Measurements from ENCODE around the gene RGS18.

Gene RGS18

GRCh38 chr1:192147696-192148095 lies 10.6 kb upstream of the RGS18 start:
- Histone ChIP-seq H3K27me3 (ENCODE audit: insufficient read depth, insufficient read length) (no peaks in the 10 kb centered on the region), H3K9ac (ENCODE audit: insufficient read length, low read depth) (no peak overlapping the region), H3K9me3 (ENCODE audit: insufficient read depth, low read length) (no peaks in the 10 kb centered on the region), H3K36me3 (ENCODE audit: insufficient read depth, insufficient read length, low read length) (no peaks in the 10 kb centered on the region), H3K4me3 (ENCODE audit: insufficient read length, low read depth) (no peak overlapping the region), H3K4me1 (ENCODE audit: insufficient read depth, insufficient read length) (no peaks in the 10 kb centered on the region)
- TF ChIP-seq SUZ12 (IDR thresholded peaks at IDR 0.05; ENCODE audit: extremely low read depth, insufficient read depth, insufficient read length) (no peak), ZNF274 (IDR thresholded peaks at IDR 0.05; ENCODE audit: low read depth, low read length) (no peak), YY1 (IDR thresholded peaks at IDR 0.05; ENCODE audit: insufficient read depth, insufficient read length) (no peak)
- DNase-seq (ENCODE audit: low read depth, low spot score), result no peak

- no peak overlapping the region for H3K9ac ChIP-seq (ENCODE audit: insufficient read length, low read depth)
- H3K4me3 ChIP-seq (ENCODE audit: insufficient read length, low read depth), result no peak overlapping the region
- H3K36me3 ChIP-seq (ENCODE audit: insufficient read depth, insufficient read length, low read length), result no peaks in the 10 kb centered on the region
- no peaks in the 10 kb centered on the region for H3K9me3 ChIP-seq (ENCODE audit: insufficient read depth, low read length)
- no peaks in the 10 kb centered on the region for H3K27me3 ChIP-seq (ENCODE audit: insufficient read depth, insufficient read length)
- H3K4me1 ChIP-seq (ENCODE audit: insufficient read depth, insufficient read length), result no peaks in the 10 kb centered on the region
- no peak for TF ChIP-seq SUZ12 (IDR thresholded peaks at IDR 0.05; ENCODE audit: extremely low read depth, insufficient read depth, insufficient read length)
- no peak for TF ChIP-seq YY1 (IDR thresholded peaks at IDR 0.05; ENCODE audit: insufficient read depth, insufficient read length)
- TF ChIP-seq ZNF274 (IDR thresholded peaks at IDR 0.05; ENCODE audit: low read depth, low read length), result no peak
- no peak for DNase-seq (ENCODE audit: low read depth, low spot score)
These were observed 7.1 kb upstream of the RGS18 start for GRCh38 chr1:192151176-192151575.

GRCh38 chr1:192153276-192153675 lies 5.0 kb upstream of the RGS18 start:
- TF ChIP-seq YY1 (IDR thresholded peaks at IDR 0.05; ENCODE audit: insufficient read depth, insufficient read length), result no peak
- no peak for TF ChIP-seq SUZ12 (IDR thresholded peaks at IDR 0.05; ENCODE audit: extremely low read depth, insufficient read depth, insufficient read length)
- no peak for TF ChIP-seq ZNF274 (IDR thresholded peaks at IDR 0.05; ENCODE audit: low read depth, low read length)
- H3K27me3 ChIP-seq (ENCODE audit: insufficient read depth, insufficient read length), result no peaks in the 10 kb centered on the region
- DNase-seq (ENCODE audit: low read depth, low spot score), result no peak

GRCh38 chr1:192157067-192157466 lies 1.2 kb upstream of the RGS18 start:
- TF ChIP-seq YY1 (IDR thresholded peaks at IDR 0.05; ENCODE audit: insufficient read depth, insufficient read length), result no peak
- no peak for TF ChIP-seq SUZ12 (IDR thresholded peaks at IDR 0.05; ENCODE audit: extremely low read depth, insufficient read depth, insufficient read length)
- TF ChIP-seq ZNF274 (IDR thresholded peaks at IDR 0.05; ENCODE audit: low read depth, low read length), result no peak
- no peak overlapping the region for H3K9ac ChIP-seq (ENCODE audit: insufficient read length, low read depth)
- no peaks in the 10 kb centered on the region for H3K9me3 ChIP-seq (ENCODE audit: insufficient read depth, low read length)
- DNase-seq (ENCODE audit: low read depth, low spot score), result no peak
- H3K27me3 ChIP-seq (ENCODE audit: insufficient read depth, insufficient read length), result no peaks in the 10 kb centered on the region
- H3K4me1 ChIP-seq (ENCODE audit: insufficient read depth, insufficient read length), result no peaks in the 10 kb centered on the region
- H3K36me3 ChIP-seq (ENCODE audit: insufficient read depth, insufficient read length, low read length), result no peaks in the 10 kb centered on the region
- no peak overlapping the region for H3K4me3 ChIP-seq (ENCODE audit: insufficient read length, low read depth)

More at GRCh38 chr1:192153276-192153675, 5.0 kb upstream of the RGS18 start:
- Histone ChIP-seq H3K4me1 (ENCODE audit: insufficient read depth, insufficient read length) (no peaks in the 10 kb centered on the region), H3K36me3 (ENCODE audit: insufficient read depth, insufficient read length, low read length) (no peaks in the 10 kb centered on the region), H3K9ac (ENCODE audit: insufficient read length, low read depth) (no peak overlapping the region), H3K9me3 (ENCODE audit: insufficient read depth, low read length) (no peaks in the 10 kb centered on the region), H3K4me3 (ENCODE audit: insufficient read length, low read depth) (no peak overlapping the region)

- no peak for TF ChIP-seq SUZ12 (IDR thresholded peaks at IDR 0.05; ENCODE audit: extremely low read depth, insufficient read depth, insufficient read length)
- TF ChIP-seq ZNF274 (IDR thresholded peaks at IDR 0.05; ENCODE audit: low read depth, low read length), result no peak
- TF ChIP-seq YY1 (IDR thresholded peaks at IDR 0.05; ENCODE audit: insufficient read depth, insufficient read length), result no peak
- Histone ChIP-seq H3K4me3 (ENCODE audit: insufficient read length, low read depth) (no peak overlapping the region), H3K9ac (ENCODE audit: insufficient read length, low read depth) (no peak overlapping the region), H3K36me3 (ENCODE audit: insufficient read depth, insufficient read length, low read length) (no peaks in the 10 kb centered on the region), H3K4me1 (ENCODE audit: insufficient read depth, insufficient read length) (no peaks in the 10 kb centered on the region), H3K9me3 (ENCODE audit: insufficient read depth, low read length) (no peaks in the 10 kb centered on the region), H3K27me3 (ENCODE audit: insufficient read depth, insufficient read length) (no peaks in the 10 kb centered on the region)
- no peak for DNase-seq (ENCODE audit: low read depth, low spot score)
These were observed 752 bp downstream of the RGS18 start for GRCh38 chr1:192159014-192159413.

- Histone ChIP-seq H3K36me3 (ENCODE audit: insufficient read depth, insufficient read length, low read length) (no peaks in the 10 kb centered on the region), H3K27me3 (ENCODE audit: insufficient read depth, insufficient read length) (no peaks in the 10 kb centered on the region), H3K9me3 (ENCODE audit: insufficient read depth, low read length) (no peaks in the 10 kb centered on the region), H3K9ac (ENCODE audit: insufficient read length, low read depth) (no peak overlapping the region), H3K4me1 (ENCODE audit: insufficient read depth, insufficient read length) (no peaks in the 10 kb centered on the region), H3K4me3 (ENCODE audit: insufficient read length, low read depth) (no peak overlapping the region)
- DNase-seq (ENCODE audit: low read depth, low spot score), result no peak
- TF ChIP-seq ZNF274 (IDR thresholded peaks at IDR 0.05; ENCODE audit: low read depth, low read length), result no peak
- no peak for TF ChIP-seq SUZ12 (IDR thresholded peaks at IDR 0.05; ENCODE audit: extremely low read depth, insufficient read depth, insufficient read length)
- no peak for TF ChIP-seq YY1 (IDR thresholded peaks at IDR 0.05; ENCODE audit: insufficient read depth, insufficient read length)
These were observed 1.5 kb downstream of the RGS18 start for GRCh38 chr1:192159781-192160180.

- Histone ChIP-seq H3K27me3 (ENCODE audit: insufficient read depth, insufficient read length) (no peaks in the 10 kb centered on the region), H3K4me1 (ENCODE audit: insufficient read depth, insufficient read length) (no peaks in the 10 kb centered on the region), H3K9ac (ENCODE audit: insufficient read length, low read depth) (no peak overlapping the region), H3K4me3 (ENCODE audit: insufficient read length, low read depth) (no peak overlapping the region), H3K9me3 (ENCODE audit: insufficient read depth, low read length) (no peaks in the 10 kb centered on the region), H3K36me3 (ENCODE audit: insufficient read depth, insufficient read length, low read length) (no peaks in the 10 kb centered on the region)
- TF ChIP-seq SUZ12 (IDR thresholded peaks at IDR 0.05; ENCODE audit: extremely low read depth, insufficient read depth, insufficient read length) (no peak), YY1 (IDR thresholded peaks at IDR 0.05; ENCODE audit: insufficient read depth, insufficient read length) (no peak), ZNF274 (IDR thresholded peaks at IDR 0.05; ENCODE audit: low read depth, low read length) (no peak)
- DNase-seq (ENCODE audit: low read depth, low spot score), result no peak
These were observed 1.9 kb downstream of the RGS18 start for GRCh38 chr1:192160196-192160595.
